Measurements from ENCODE around the gene DUT. TPM values are rescaled to one million over a fixed set of nuclear protein-coding genes. Genes with fewer than 3 reads are reported as not detected.

Gene DUT
- total RNA-seq, 4 donors from 2014 or later = 50.3 to 131 (median 81.9) TPM

DNA sequence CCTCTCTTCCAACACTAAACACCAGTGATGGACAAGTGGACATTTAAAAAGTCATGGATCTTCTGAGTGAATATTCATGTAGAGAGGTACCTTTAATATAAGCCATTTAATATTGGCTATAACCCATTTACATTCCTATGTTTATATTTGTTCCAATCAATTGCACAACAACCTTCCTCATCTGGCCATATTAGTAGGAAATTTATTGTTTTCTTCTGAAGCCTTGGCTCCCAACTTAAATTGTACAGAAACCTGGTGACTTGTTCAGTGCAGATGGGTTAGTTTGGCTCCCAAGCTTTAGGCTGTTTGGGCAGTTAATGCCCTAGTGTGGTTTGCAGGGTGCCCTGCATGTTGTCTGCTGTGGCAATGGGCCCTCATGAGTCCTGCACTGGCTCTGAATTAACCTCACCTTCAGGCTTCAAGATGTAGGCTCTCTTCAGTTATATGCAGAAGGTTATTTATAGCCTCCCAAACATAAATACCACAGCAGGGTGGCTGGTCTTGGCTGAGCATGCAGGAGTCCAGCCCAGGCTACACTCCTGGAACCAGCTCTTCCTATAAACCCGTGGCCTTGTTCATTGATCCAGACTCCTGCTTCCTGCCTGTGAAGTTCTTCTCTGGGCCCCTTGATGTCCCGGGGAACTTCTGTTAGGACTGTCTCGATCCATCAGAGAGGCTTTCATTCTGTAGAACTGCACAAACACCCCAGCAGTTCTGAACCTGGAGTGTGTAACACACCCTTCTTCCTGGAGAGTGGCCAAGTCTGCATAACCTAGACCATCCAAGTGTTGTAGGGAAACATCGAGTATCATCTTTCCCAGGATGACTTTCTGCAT lies 57.0 kb downstream of the DUT start:
- ATAC-seq (ENCODE audit: low FRiP score) (no peak), DNase-seq (ENCODE audit: low spot score) (no peak)
- TF ChIP-seq, protein P1, sequence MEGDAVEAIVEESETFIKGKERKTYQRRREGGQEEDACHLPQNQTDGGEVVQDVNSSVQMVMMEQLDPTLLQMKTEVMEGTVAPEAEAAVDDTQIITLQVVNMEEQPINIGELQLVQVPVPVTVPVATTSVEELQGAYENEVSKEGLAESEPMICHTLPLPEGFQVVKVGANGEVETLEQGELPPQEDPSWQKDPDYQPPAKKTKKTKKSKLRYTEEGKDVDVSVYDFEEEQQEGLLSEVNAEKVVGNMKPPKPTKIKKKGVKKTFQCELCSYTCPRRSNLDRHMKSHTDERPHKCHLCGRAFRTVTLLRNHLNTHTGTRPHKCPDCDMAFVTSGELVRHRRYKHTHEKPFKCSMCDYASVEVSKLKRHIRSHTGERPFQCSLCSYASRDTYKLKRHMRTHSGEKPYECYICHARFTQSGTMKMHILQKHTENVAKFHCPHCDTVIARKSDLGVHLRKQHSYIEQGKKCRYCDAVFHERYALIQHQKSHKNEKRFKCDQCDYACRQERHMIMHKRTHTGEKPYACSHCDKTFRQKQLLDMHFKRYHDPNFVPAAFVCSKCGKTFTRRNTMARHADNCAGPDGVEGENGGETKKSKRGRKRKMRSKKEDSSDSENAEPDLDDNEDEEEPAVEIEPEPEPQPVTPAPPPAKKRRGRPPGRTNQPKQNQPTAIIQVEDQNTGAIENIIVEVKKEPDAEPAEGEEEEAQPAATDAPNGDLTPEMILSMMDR (IDR thresholded peaks at IDR 0.05) = no peak

DNA sequence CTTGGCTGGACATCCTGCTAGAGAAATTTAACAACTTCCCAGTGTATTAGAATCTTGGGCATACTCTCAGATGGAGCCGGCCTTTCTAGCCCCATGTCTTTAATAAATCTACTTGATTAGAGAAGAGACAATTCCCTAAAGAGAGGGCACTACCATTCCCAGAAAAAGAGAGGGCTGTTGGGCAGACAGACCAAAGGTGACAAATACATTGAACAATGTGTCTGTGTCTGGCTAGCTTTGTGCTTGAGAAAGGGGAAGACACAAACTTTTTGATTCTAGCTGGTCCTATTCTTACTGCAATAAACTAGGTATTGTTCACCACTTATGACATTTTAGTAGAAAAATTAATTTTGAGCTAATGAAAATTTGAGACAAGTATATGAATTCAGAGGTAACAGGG lies 57.7 kb downstream of the DUT start:
- TF ChIP-seq, protein P1 (IDR thresholded peaks at IDR 0.05) = no peak
- ATAC-seq (ENCODE audit: low FRiP score) (no peak), DNase-seq (ENCODE audit: low spot score) (no peak)

DNA sequence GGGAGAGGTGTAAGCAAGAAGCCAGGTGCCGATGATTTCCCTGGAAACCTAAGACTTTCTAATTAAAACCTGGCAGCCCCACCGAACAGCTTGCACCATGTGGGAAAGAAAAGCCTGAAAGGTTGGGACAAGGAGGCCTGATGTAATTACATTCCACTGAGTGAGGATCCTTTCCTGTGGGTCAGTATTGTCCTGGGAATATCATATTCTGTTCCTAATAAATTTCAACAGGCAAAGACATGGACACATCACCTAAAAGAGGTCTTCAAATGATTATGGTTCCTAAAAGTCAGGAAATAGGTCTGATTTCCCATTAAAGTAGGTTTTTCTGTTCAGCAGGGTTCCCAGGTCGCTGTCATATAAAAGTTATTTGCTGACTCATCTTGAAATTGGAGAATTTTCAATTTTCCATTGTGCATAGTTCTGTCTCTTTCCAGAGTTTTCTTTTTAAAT lies 58.5 kb downstream of the DUT start:
- DNase-seq (ENCODE audit: low spot score) (no peak), ATAC-seq (ENCODE audit: low FRiP score) (no peak)
- TF ChIP-seq, protein P1 (IDR thresholded peaks at IDR 0.05) = no peak

DNA sequence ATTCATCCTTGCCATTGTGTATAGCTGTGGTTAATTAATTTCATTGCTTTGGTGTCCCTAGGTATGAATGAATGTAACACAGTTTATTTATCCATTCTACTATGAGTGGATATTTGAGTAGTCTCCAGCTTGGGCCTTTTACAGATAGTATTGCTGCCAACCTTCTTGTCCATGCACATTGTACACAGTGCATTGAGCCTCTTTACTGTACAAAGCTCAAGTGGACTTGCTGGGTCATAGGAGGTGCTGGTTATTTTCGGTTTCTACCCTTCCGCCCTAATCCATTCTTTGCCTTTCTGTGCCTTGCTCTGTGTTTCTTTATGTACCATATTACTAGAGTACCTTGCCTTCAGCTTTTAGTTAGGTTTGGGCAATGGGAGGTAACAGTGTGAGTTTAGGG lies 60.7 kb downstream of the DUT start:
- TF ChIP-seq, protein P1 (IDR thresholded peaks at IDR 0.05) = no peak
- DNase-seq (ENCODE audit: low spot score) (no peak), ATAC-seq (ENCODE audit: low FRiP score) (no peak)

DNA sequence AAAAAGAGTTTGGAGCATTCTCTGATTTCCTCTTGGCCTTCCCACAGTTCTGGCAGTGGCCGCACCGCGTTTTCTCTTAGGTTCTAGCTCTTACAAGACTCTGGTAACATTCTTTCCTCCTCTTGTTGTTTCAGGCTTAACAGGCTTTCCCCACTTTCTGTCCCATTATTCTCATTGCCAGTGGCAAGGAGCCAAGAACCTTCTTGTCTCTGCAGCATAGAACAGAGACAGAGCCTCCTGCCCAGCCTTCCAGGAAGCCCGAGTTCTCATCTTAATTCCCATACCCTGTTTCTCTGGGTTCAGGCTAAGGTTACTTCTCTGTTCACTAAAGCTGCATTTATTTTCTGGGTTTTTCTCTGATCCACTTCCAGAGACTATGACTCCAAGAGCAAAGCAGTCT lies 61.1 kb downstream of the DUT start:
- peak; percentile 64 for ATAC-seq (ENCODE audit: low FRiP score)
- DNase-seq (ENCODE audit: low spot score) = no peak
- TF ChIP-seq, protein P1 (IDR thresholded peaks at IDR 0.05) = no peak

Small RNAs within 50 kb of the gene (small RNA-seq; reads per million reads assigned to genes)
- gene RF00019 = not detected

Other genes with a start within 250 kb of the DUT start
- gene SLC24A5, start 210.4 kb upstream of the DUT start, total RNA-seq = not detected
- 10 to 100 TPM in 1 of 4 donors, 1 to 10 TPM in 3; 3.6 to 12.4 (median 7.1) TPM for gene MYEF2, start 153.1 kb upstream of the DUT start, total RNA-seq
- gene CTXN2, start 139.8 kb upstream of the DUT start, total RNA-seq = not detected
- gene SLC12A1, start 125.1 kb upstream of the DUT start, total RNA-seq = not detected